ENCODE measurements around the gene PHF3. TPM values are rescaled to one million over a fixed set of nuclear protein-coding genes. Genes with fewer than 3 reads are reported as not detected.
A peak's percentile ranks its signal among the peaks of the same experiment; 100 is the strongest.

The PHF3 gene
- total RNA-seq, 1 donor from 2014 or later, result 61.1 TPM

DNA sequence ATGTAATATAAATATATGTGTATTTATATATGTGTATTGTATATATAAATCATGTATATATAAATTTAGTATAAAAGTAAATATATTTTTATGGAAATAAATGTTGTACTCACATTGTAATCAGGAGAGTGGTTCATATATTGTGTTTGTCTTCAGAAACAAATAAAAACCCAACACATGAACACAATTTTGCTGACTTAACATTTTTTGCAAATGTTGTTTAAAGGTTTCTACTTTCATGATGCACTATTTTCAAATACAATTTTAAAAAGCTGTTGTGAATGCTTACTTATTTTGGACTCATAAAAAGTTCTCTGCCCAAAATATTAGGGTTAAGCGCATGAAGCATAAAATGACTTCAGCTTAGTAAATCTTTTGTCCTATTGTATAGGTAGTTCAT is 24.0 kb upstream of the PHF3 start:
- no peaks in the 10 kb centered on the region for H3K9me3 ChIP-seq
- ATAC-seq (no peak), DNase-seq (no peak)
- H3K4me3 ChIP-seq, result no peak overlapping the region
- no peak overlapping the region for H3K27ac ChIP-seq
- TF ChIP-seq, protein P1, sequence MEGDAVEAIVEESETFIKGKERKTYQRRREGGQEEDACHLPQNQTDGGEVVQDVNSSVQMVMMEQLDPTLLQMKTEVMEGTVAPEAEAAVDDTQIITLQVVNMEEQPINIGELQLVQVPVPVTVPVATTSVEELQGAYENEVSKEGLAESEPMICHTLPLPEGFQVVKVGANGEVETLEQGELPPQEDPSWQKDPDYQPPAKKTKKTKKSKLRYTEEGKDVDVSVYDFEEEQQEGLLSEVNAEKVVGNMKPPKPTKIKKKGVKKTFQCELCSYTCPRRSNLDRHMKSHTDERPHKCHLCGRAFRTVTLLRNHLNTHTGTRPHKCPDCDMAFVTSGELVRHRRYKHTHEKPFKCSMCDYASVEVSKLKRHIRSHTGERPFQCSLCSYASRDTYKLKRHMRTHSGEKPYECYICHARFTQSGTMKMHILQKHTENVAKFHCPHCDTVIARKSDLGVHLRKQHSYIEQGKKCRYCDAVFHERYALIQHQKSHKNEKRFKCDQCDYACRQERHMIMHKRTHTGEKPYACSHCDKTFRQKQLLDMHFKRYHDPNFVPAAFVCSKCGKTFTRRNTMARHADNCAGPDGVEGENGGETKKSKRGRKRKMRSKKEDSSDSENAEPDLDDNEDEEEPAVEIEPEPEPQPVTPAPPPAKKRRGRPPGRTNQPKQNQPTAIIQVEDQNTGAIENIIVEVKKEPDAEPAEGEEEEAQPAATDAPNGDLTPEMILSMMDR (IDR thresholded peaks at IDR 0.05), result no peak
- intact Hi-C loops (cut with DNase I), result no loop called here
- H3K4me1 ChIP-seq, result no peaks in the 10 kb centered on the region
- H3K27me3 ChIP-seq, result no peaks in the 10 kb centered on the region
- no peaks in the 10 kb centered on the region for H3K36me3 ChIP-seq

DNA sequence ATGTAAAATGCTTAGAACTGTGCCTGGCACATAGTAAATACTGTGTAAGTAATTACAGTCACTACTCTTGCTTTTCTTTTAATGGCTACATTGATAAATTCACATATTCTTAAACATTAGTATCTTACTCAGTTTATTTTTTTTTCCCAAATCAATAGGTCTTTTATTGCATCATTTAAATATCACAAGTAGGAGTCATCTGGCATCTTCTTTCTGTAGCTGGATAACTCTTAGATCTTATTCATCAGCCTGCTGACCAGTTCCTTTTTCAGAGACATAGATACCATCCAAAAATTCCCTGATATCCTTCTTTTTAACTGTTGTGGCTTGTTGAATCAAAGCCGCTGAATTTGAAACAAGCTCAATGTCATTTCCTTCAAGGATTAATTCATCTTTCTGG is 20.0 kb upstream of the PHF3 start:
- Histone ChIP-seq H3K27ac (no peak overlapping the region), H3K9me3 (no peaks in the 10 kb centered on the region), H3K36me3 (no peaks in the 10 kb centered on the region), H3K4me3 (no peak overlapping the region), H3K27me3 (peaks cover 3% of the 10 kb centered on the region), H3K4me1 (no peaks in the 10 kb centered on the region)
- intact Hi-C loops (cut with DNase I), result no loop called here
- TF ChIP-seq, protein P1 (IDR thresholded peaks at IDR 0.05), result no peak
- DNase-seq, result no peak
- no peak for ATAC-seq

DNA sequence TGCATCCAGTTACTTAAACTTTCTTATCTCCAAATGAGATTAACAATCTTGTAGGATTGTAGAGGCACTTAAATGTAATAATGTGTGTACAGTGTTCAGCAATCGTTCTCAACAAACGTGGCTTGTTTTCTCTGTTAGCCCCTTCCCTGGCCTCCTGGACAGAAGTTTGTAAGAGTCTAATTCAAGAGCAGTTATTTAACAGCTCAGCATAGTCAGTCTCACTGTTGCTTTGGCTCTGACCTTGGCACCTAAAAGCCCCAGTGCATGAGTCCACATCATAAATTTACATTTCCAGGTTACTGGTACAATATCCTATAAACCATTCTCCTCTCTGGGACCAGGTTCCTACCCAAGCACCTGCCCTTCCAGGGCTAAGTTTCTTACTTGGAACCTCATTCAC is 11.5 kb upstream of the PHF3 start:
- Histone ChIP-seq H3K27ac (no peak overlapping the region), H3K9me3 (no peaks in the 10 kb centered on the region), H3K4me1 (no peaks in the 10 kb centered on the region), H3K27me3 (no peaks in the 10 kb centered on the region), H3K4me3 (no peak overlapping the region), H3K36me3 (no peaks in the 10 kb centered on the region)
- ATAC-seq (no peak), DNase-seq (no peak)
- intact Hi-C loops (cut with DNase I), result no loop called here
- TF ChIP-seq, protein P1 (IDR thresholded peaks at IDR 0.05), result no peak

DNA sequence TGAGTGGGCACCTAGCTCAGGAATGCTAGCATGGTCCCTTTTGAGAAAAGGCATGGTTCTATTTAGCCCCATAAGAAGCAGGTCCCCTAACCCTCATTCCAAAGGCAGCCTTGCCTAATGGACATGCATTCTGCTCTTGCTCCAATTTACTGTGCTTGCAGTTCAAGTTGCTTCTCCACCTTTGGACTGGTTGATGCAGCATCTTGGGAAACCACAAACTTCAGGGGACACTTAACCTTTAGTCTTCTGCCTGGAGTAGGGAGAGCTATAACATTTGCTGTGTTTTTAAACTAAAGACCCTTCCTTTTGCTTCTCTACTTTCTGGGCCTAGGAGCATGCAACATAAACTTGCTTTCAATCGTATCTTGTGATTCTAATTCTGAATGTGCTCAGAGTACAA is 5.1 kb upstream of the PHF3 start:
- H3K4me1 ChIP-seq, result peaks cover 6% of the 10 kb centered on the region
- TF ChIP-seq, protein P1 (IDR thresholded peaks at IDR 0.05), result no peak
- intact Hi-C loops (cut with DNase I), result no loop called here
- ATAC-seq, result no peak
- H3K36me3 ChIP-seq, result no peaks in the 10 kb centered on the region
- no peak overlapping the region for H3K27ac ChIP-seq
- H3K27me3 ChIP-seq, result no peaks in the 10 kb centered on the region
- no peak for DNase-seq
- H3K9me3 ChIP-seq, result no peaks in the 10 kb centered on the region
- no peak overlapping the region for H3K4me3 ChIP-seq

DNA sequence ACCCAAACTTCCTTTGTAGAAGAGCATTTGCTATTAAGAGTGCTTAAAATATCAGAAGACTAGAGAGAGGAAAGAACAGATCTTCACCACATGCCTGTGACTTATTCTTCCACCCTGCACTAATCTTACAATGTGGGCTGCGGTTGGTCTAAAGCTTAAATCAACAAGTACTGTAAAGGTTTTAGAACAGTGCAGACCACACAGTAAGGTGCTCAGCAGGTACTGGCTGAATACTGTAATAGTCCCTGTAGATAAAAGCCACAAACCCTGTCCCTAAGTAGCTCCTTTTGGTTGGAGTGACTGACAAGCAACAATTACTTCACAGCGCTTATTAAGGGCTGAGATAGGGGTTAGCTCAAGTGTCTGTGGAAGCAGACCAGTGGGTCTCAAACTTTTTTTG is 972 bp upstream of the PHF3 start:
- Histone ChIP-seq H3K9me3 (no peaks in the 10 kb centered on the region), H3K27me3 (no peaks in the 10 kb centered on the region), H3K4me3 (peak overlapping the region; percentile 84), H3K36me3 (no peaks in the 10 kb centered on the region), H3K27ac (no peak overlapping the region), H3K4me1 (peaks cover 32% of the 10 kb centered on the region)
- intact Hi-C loops (cut with DNase I), result no loop called here
- TF ChIP-seq, protein P1 (IDR thresholded peaks at IDR 0.05), result no peak
- DNase-seq, result no peak
- no peak for ATAC-seq

DNA sequence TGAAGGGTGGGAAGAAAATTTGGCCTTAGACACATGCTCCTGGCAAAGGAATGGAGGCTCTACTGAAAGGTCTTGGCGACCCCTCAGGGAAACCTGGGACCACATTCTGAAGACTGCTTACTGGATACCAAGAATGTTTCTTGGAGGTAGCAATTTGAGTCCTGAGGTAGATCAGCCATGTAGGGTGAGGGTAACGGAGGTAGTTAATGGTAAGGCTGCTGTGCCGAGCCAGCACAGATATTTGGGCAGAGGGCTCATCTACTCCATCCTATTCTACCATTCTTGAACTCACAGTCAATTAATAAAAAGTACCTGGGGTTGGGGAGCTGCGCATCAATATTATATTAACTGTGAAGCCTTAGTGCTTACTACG is 401 bp upstream of the PHF3 start:
- Histone ChIP-seq H3K36me3 (no peaks in the 10 kb centered on the region), H3K27ac (peak overlapping the region; percentile 94), H3K4me1 (peaks cover 38% of the 10 kb centered on the region), H3K4me3 (peak overlapping the region; percentile 84), H3K27me3 (no peaks in the 10 kb centered on the region), H3K9me3 (no peaks in the 10 kb centered on the region)
- intact Hi-C loops (cut with DNase I), result no loop called here
- ATAC-seq, result no peak
- TF ChIP-seq, protein P1 (IDR thresholded peaks at IDR 0.05), result no peak
- no peak for DNase-seq

Measured in upper lobe of right lung (tissue), 1 donor.